ENCODE data around the gene CPA1.

DNA sequence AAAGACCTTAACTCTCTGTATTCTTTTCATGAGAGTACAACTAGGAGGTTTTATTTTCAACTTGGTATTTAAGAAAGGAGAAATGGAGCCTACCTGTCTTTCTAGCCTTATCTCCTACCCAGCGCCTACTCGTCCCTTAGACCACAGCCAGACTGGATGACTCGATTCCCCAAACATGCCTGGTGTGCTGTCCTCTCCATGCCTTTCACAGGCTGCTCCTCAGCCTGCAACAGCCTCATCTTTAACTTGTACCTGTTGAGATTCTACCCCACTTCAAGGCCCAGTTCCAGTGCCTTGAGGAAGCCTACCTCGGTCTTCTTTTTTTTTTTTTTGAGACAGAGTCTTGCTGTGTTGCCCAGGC, 29.4 kb downstream of the CPA1 start:
- TF ChIP-seq, protein P1, sequence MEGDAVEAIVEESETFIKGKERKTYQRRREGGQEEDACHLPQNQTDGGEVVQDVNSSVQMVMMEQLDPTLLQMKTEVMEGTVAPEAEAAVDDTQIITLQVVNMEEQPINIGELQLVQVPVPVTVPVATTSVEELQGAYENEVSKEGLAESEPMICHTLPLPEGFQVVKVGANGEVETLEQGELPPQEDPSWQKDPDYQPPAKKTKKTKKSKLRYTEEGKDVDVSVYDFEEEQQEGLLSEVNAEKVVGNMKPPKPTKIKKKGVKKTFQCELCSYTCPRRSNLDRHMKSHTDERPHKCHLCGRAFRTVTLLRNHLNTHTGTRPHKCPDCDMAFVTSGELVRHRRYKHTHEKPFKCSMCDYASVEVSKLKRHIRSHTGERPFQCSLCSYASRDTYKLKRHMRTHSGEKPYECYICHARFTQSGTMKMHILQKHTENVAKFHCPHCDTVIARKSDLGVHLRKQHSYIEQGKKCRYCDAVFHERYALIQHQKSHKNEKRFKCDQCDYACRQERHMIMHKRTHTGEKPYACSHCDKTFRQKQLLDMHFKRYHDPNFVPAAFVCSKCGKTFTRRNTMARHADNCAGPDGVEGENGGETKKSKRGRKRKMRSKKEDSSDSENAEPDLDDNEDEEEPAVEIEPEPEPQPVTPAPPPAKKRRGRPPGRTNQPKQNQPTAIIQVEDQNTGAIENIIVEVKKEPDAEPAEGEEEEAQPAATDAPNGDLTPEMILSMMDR (IDR thresholded peaks at IDR 0.05; ENCODE audit: borderline replicate concordance, extremely low read depth, low read length, poor library complexity, severe bottlenecking), result no peak
- TF ChIP-seq EZH2 (IDR thresholded peaks at IDR 0.05; ENCODE audit: borderline replicate concordance, low read depth, low read length, severe bottlenecking), result no peak
